HCT116 (cell line): ENCODE results near the gene MTA2. TPM values are rescaled to one million over a fixed set of nuclear protein-coding genes. Genes with fewer than 3 reads are reported as not detected.
"Not testable (repeated sequence)": the region's sequence is repeated elsewhere in the genome, so short reads cannot be mapped to it uniquely, and the experiment has no call there.

Experiments
- ATAC-seq: fragments of 200-7000 bp; cut with Tn5 transposase; 2 replicates; pipeline ENCODE4 v1.9.1; 2020; ENCODE audit warnings: mild to moderate bottlenecking, moderate library complexity
- BruUV-seq: library from RNA; stranded (reverse); fragments of 400-500 nt; replicated peaks from 2 replicates; lab custom pipeline; 2021; lab: Mats Ljungman, UMichigan
- CTCF ChIA-PET: fragments of 300-600 bp; sonication (Branson Sonifier 250); formaldehyde crosslinking; loops from one replicate; lab custom pipeline; 2021; ENCODE audit warnings: antibody characterized with exemption; lab: Charles Lee
- POLR2A ChIA-PET: fragments of 300-600, 350-600 bp; sonication (Branson Sonifier 250); formaldehyde crosslinking; loops from one replicate; lab custom pipeline; 2021; ENCODE audit warnings: antibody characterized with exemption; lab: Charles Lee
- RAD21 ChIA-PET, 2 experiments: fragments of 300-600 bp; sonication (Branson Sonifier 250); formaldehyde crosslinking; loops; one replicate each; lab custom pipeline; 2023; ENCODE audit warnings: low total read pairs in 2 of 2; ENCODE audit not compliant: uncharacterized antibody in 2 of 2, unreplicated experiment in 2 of 2, low non-redundant PET in 1 of 2; lab: Charles Lee
- DNase-seq: peaks from one replicate; pipeline ENCODE4 v3.0.0-alpha.2; 2010; ENCODE audit warnings: low read depth, low spot score
- H2AFZ ChIP-seq: fragments of 200-600 bp; shearing (Covaris generic), sonication (generic); 2 replicates; pipeline ENCODE4 v1.6.1; 2017; ENCODE audit warnings: low read depth, mixed run types, mixed read lengths, antibody characterized with exemption, low read length; ENCODE audit not compliant: poor library complexity, severe bottlenecking
- H3K27ac ChIP-seq: 2 replicates; pipeline ENCODE4 v1.5.1; 2012; ENCODE audit warnings: low read depth, low read length
- H3K27me3 ChIP-seq: fragments of 200-600 bp; sonication (generic); 2 replicates; pipeline ENCODE4 v1.6.1; 2016; ENCODE audit warnings: mixed run types, low read length, mixed read lengths; ENCODE audit not compliant: insufficient read depth
- H3K36me3 ChIP-seq, 2 experiments: fragments of 200-500 bp in 1 of 2; fragments of 200-600 bp in 1 of 2; sonication (Bioruptor generic) in 1 of 2; sonication (generic) in 1 of 2; 2 replicates each; pipeline versions ENCODE4 v1.5.1 to v1.6.1; 2014 to 2016; ENCODE audit warnings: low read length in 2 of 2, inconsistent platforms in 1 of 2, mixed read lengths in 1 of 2, mixed run types in 1 of 2; ENCODE audit not compliant: insufficient read depth in 2 of 2, control insufficient read depth in 1 of 2
- H3K4me1 ChIP-seq, 2 experiments: fragments of 200-600 bp in 1 of 2; sonication (generic) in 1 of 2; 2 replicates each; pipeline versions ENCODE4 v1.5.1 to v1.6.1; 2012 to 2017; ENCODE audit warnings: low read length in 2 of 2, inconsistent platforms in 1 of 2, mild to moderate bottlenecking in 1 of 2, mixed read lengths in 1 of 2, mixed run types in 1 of 2, moderate library complexity in 1 of 2; ENCODE audit not compliant: insufficient read depth in 2 of 2, control insufficient read depth in 1 of 2
- H3K4me2 ChIP-seq: fragments of 200-600 bp; sonication (generic); 2 replicates; pipeline ENCODE4 v1.6.1; 2017; ENCODE audit warnings: mixed run types, low read length, mixed read lengths
- H3K4me3 ChIP-seq, 2 experiments: fragments of 200-600 bp in 1 of 2; sonication (generic) in 1 of 2; replicated peaks in 1 of 2; 2 replicates each; pipeline ENCODE4 v1.5.1; 2011 to 2016; ENCODE audit warnings: low read length in 2 of 2, control low read depth in 1 of 2, low read depth in 1 of 2, mild to moderate bottlenecking in 1 of 2, mixed read lengths in 1 of 2, mixed run types in 1 of 2
- H3K79me2 ChIP-seq: fragments of 200-600 bp; sonication (generic); 2 replicates; pipeline ENCODE4 v1.6.1; 2017; ENCODE audit warnings: mild to moderate bottlenecking, mixed run types, low read length, moderate library complexity, mixed read lengths; ENCODE audit not compliant: insufficient read depth
- H3K9ac ChIP-seq: fragments of 200-600 bp; sonication (generic); 2 replicates; pipeline ENCODE4 v1.6.1; 2016; ENCODE audit warnings: low read length, mixed read lengths
- H3K9me2 ChIP-seq: fragments of 200-600 bp; sonication (generic), shearing (Covaris generic); 2 replicates; pipeline ENCODE4 v1.6.1; 2017; ENCODE audit warnings: mixed run types, mild to moderate bottlenecking, moderate library complexity; ENCODE audit not compliant: insufficient read depth
- H3K9me3 ChIP-seq, 2 experiments: fragments of 200-500 bp in 1 of 2; fragments of 200-600 bp in 1 of 2; sonication (Bioruptor generic) in 1 of 2; sonication (generic) in 1 of 2; 2 replicates each; pipeline ENCODE4 v1.6.1; 2014 to 2017; ENCODE audit warnings: low read length in 2 of 2, mixed read lengths in 2 of 2, inconsistent platforms in 1 of 2, low read depth in 1 of 2, mild to moderate bottlenecking in 1 of 2, mixed run types in 1 of 2, moderate library complexity in 1 of 2; ENCODE audit not compliant: control insufficient read depth in 1 of 2, insufficient read depth in 1 of 2
- H4K20me1 ChIP-seq: fragments of 200-600 bp; sonication (generic), shearing (Covaris generic); 2 replicates; pipeline ENCODE4 v1.6.1; 2017; ENCODE audit warnings: mixed run types, mild to moderate bottlenecking, moderate library complexity; ENCODE audit not compliant: insufficient read depth
- CEBPB ChIP-seq: IDR thresholded peaks from 2 replicates; pipeline ENCODE4 v1.6.1; 2012; ENCODE audit warnings: low read depth
- ELF1 ChIP-seq: IDR thresholded peaks from 2 replicates; pipeline ENCODE4 v1.6.1; 2012; ENCODE audit warnings: low read depth, borderline replicate concordance
- EZH2 ChIP-seq: fragments of 200-600 bp; sonication (generic); IDR thresholded peaks from 2 replicates; pipeline ENCODE4 v1.6.1; 2017; ENCODE audit warnings: antibody characterized with exemption, mixed run types
- SRF ChIP-seq: IDR thresholded peaks from 2 replicates; pipeline ENCODE4 v1.6.1; 2012; ENCODE audit warnings: low read depth
- intact Hi-C: fragments of 100-400 bp; cut with micrococcal nuclease; formaldehyde crosslinking; loops from 2 replicates; pipeline ENCODE4 v1.10.0; 2022
- total RNA-seq: library from RNA; stranded (reverse); gene quantifications from one replicate; pipeline ENCODE4 v1.2.1, GENCODE V29; 2021; ENCODE audit not compliant: unreplicated experiment

Gene MTA2
- total RNA-seq, 1 experiment from 2014 or later, result 98.9 TPM

- H2AFZ ChIP-seq, intact Hi-C loops, H3K9me2 ChIP-seq, H3K9ac ChIP-seq, CTCF ChIA-PET, H3K4me2 ChIP-seq, H3K4me3 ChIP-seq, ATAC-seq, RAD21 ChIA-PET, DNase-seq, BruUV-seq, H3K27me3 ChIP-seq, H3K9me3 ChIP-seq, H3K27ac ChIP-seq, H4K20me1 ChIP-seq, H3K4me1 ChIP-seq: not testable (repeated sequence)
- peaks cover 22% of the 10 kb centered on the region for H3K79me2 ChIP-seq
- peaks cover 27 to 39% of the 10 kb centered on the region in 2 experiments for H3K36me3 ChIP-seq
- POLR2A ChIA-PET, result interaction anchor here (3.8 kb wide), 1 partner anchor 8 kb away, joined by 13 read pairs; the partner anchor contains the start of gene EEF1G
These were observed 19.9 kb downstream of the MTA2 start for GRCh38 chr11:62581735-62582134.

GRCh38 chr11:62580959-62581715, 20.5 kb downstream of the MTA2 start:
- TF ChIP-seq EZH2 (no peak), CEBPB (no peak), ELF1 (no peak), SRF (no peak)
- no peak overlapping the region for H2AFZ ChIP-seq
- intact Hi-C loops, result no loop called here
- ChIA-PET POLR2A (interaction anchor here (0.7 kb wide), 1 partner anchor 11 kb away, joined by 3 read pairs; no protein-coding TSS in a partner anchor), CTCF (no interaction called here), RAD21 (no interaction called here)
- peaks cover 19% of the 10 kb centered on the region for H3K79me2 ChIP-seq
- H3K9me3 ChIP-seq, result no peaks in the 10 kb centered on the region
- no peak overlapping the region for H3K4me3 ChIP-seq
- no peaks in the 10 kb centered on the region for H3K4me1 ChIP-seq
- H3K4me2 ChIP-seq, result no peak overlapping the region
- H3K9me2 ChIP-seq, result no peaks in the 10 kb centered on the region
- H3K27ac ChIP-seq, result no peak overlapping the region
- no TSS peak for BruUV-seq
- H3K27me3 ChIP-seq, result no peaks in the 10 kb centered on the region
- DNase-seq (no peak), ATAC-seq (no peak)
- peaks cover 30 to 37% of the 10 kb centered on the region in 2 experiments for H3K36me3 ChIP-seq
- H4K20me1 ChIP-seq, result no peaks in the 10 kb centered on the region
- no peak overlapping the region for H3K9ac ChIP-seq
